K562 treated with DMSO at 1 percent for 12 hours (cell line): ENCODE measurements around the gene EMD. TPM values are rescaled to one million over a fixed set of nuclear protein-coding genes. Genes with fewer than 3 reads are reported as not detected.

Experiments used
- total RNA-seq: library from RNA; unstranded; fragments of 300-600 nt; gene quantifications from 2 replicates; pipeline ENCODE4 v1.2.3, GENCODE V29; 2022; ENCODE audit not compliant: insufficient read depth

EMD gene
- total RNA-seq: 91.1 and 109 TPM in 2 replicates

DNA sequence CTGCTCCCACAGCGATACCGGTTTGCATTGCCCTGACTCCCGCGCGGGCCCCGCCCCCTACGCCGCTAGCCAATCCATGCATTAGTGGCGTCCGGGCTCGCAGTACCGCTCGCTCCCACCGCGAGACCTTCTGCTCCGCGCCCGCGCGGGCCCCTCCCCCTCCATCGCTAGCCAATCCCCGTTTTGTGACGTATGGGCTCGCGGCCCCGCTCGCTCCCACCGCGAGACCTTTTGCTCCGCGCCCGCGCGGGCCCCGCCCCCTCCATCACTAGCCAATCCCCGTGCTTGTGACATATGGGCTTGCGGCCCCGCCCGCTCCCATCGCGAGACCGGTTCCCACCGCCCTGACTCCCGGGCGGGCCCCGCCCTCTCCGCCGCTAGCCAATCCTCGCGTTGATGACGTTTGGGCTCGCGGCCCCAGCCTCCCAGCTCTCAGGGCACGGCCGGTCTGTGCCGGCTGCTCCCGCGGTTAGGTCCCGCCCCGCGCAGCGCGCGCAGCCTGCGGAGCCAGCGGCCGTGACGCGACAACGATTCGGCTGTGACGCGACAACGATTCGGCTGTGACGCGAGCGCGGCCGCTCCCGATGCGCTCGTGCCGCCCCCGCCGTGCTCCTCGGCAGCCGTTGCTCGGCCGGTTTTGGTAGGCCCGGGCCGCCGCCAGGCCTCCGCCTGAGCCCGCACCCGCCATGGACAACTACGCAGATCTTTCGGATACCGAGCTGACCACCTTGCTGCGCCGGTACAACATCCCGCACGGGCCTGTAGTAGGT, at the start of gene EMD:
TSS of gene EMD (plus strand) at position 497 of the 770 bp plus-strand sequence. CDS start at position 687, 190 bp downstream.

DNA sequence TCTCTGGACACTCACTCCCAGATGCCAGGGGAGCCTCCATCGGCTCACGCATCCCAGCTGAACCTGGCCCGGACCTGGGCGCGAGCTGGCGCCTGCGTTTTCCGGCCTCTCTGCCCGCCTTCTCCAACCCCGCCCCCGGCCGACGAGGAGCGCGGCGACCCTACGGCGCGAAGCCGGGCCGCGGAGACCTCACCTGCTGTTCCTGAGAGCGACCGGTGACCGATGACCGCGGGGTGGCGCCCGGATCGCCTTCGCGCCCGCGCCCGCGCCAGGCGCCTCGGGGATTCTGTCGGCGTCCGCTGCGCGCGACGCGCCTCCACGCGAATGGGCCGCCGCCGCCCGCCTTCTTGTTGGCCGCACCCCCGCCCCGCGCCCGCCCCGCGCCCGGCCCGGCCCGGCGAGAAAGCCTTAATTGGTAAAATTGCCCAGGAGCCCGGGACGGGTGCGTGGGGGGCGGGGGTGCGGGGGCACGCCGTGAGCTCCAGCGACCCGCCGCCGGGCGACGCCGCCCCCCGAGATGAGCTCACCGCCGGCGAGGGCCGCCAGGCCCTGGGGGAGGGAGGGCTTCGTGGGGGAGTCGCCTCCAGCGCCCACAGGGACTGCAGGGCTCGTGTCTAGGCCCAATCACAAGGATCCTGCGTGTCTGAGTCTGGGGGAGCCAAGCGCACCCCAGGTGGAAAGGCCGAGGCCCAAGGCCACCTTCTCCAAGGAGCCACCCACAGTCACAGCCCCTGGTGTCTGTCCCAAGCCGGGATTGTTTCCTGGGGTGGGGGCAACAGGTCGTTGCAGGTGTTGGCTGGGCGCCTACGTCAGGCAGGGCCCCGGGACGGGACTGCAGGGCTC, 4.6 kb upstream of the EMD start, which contains the start of gene FLNA:
TSS of gene FLNA (minus strand) at position 322 of the 843 bp plus-strand sequence. CDS start 3,389 bp downstream, outside the sequence.

DNA sequence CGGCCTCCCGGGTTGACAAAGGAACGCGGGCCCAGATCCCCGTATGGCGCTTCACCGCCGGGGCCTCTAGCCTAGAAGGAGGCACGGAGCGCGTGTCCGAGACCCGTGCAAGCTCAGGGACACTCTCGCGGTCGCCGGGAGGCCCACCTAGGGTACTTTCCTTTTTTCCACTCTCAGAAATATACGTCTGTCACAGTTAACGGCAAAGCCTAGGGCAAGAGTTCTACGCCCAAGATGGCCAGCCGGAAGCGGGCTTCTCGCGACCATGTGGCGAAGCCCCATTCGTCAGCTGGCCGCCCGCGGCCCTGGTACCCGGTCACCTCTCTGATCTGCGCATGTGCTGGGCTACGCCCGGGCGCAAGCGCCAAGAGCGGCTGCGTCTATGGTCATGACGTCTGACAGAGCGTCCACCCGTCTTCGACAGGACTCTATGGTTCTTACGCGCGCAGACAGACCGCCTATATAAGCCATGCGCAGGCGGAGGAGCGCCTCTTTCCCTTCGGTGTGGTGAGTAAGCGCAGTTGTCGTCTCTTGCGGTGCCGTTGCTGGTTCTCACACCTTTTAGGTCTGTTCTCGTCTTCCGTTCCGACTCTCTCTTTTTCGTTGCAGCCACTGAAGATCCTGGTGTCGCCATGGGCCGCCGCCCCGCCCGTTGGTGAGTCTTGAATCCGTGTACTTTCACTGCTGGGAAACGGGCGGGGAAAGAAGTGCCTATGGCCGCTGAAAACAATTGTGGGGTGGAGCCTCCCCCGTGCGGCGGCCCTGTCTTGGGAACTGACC, 19.0 kb downstream of the EMD start, which contains the start of gene RPL10:
TSS of gene RPL10 (plus strand) at position 490 of the 780 bp plus-strand sequence. CDS start at position 633, 143 bp downstream.

DNA sequence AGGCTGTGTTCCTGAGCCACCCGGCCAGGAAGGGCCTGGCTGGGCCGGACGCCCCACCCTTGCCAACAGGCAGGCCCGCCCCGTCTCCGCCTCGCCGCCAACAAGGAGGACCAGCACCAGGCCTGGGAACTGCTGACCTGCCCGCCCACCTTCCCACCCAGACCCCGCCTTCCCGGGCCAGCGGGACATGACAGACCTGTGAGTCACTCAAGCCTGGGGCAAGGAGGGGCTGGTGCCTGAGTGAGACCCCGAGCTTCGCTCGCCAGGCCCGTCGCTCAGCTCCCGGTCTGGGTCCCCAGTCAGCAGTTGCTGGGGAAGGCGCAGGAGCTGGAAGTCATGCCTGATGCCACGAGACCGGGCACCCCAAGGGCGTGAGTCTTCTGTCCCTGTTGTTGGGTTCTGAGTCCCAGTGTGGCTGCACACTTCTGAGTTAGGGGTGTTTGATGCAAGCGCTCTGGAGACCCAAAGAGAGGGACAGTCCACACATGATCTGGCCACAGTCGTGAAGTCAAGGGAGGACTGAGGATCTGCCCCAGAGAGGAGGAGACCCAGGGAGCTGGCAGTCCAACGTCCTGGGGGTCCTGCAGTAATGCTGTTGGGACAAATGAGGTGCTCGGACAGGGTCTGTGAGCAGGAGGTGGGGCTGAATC, 30.3 kb downstream of the EMD start, which contains the start of gene DNASE1L1:
TSS of gene DNASE1L1 (minus strand) at position 33 of the 650 bp plus-strand sequence. CDS start 3,686 bp downstream, outside the sequence.

DNA sequence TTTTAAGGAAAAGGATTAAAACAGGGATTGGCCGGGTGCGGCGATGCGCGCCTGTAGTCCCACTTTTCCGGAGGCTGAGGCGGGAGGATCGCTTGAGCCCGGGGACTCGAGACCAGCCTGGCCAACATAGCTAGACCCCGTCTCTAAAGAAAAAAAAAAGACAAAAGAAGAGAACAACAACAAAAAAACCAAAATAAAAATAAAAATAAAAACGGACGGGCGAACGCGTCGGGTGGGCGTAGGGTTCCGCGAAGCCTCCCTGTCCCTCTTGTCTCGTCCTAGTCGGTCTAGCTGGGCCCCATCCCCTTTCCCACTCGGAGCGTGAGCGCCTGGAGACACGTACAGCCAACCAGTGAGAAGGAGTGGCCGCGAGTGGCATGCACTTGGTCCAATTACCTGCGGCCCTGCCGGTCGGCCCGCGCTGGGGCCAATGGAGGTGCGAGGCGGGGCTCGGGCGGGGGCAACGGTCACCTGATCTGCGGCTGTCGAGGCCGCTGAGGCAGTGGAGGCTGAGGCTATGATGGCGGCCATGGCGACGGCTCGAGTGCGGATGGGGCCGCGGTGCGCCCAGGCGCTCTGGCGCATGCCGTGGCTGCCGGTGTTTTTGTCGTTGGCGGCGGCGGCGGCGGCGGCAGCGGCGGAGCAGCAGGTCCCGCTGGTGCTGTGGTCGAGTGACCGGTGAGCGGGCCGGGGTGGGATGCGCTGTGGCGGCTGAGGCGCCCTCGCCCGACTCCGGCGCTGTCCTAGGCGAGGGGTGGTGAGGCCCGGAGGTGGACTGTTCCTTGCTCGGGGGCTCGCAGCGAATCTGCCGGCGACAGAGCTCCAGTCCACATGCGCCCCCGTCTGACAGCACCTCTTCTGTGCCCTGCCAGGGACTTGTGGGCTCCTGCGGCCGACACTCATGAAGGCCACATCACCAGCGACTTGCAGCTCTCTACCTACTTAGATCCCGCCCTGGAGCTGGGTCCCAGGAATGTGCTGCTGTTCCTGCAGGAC, 49.4 kb downstream of the EMD start, which contains the start of gene ATP6AP1:
TSS of gene ATP6AP1 (plus strand) at position 502 of the 996 bp plus-strand sequence. CDS start at position 518, 16 bp downstream.

Other genes starting within 250 kb of the EMD start
- not detected in 2 replicates for gene OPN1LW, start 235.1 kb upstream of the EMD start, total RNA-seq
- gene OPN1MW, start 196.7 kb upstream of the EMD start, total RNA-seq: not detected in 2 replicates
- not detected in 2 replicates for gene OPN1MW2, start 159.5 kb upstream of the EMD start, total RNA-seq
- not detected in 2 replicates for gene OPN1MW3, start 121.7 kb upstream of the EMD start, total RNA-seq
- gene TEX28, start 84.2 kb upstream of the EMD start, total RNA-seq: not detected in 2 replicates
- gene TKTL1, start 83.5 kb upstream of the EMD start, total RNA-seq: 2.1 and 2.4 TPM in 2 replicates
- gene FLNA, start 4.7 kb upstream of the EMD start, total RNA-seq: 341 and 418 TPM in 2 replicates
- 13,537 and 14,219 TPM in 2 replicates for gene RPL10, start 19.1 kb downstream of the EMD start, total RNA-seq
- 17.3 and 23.7 TPM in 2 replicates for gene DNASE1L1, start 30.0 kb downstream of the EMD start, total RNA-seq
- gene TAFAZZIN, start 32.2 kb downstream of the EMD start, total RNA-seq: 35.8 and 57.5 TPM in 2 replicates
- gene ATP6AP1, start 49.4 kb downstream of the EMD start, total RNA-seq: 160 and 217 TPM in 2 replicates
- 95.4 and 142 TPM in 2 replicates for gene GDI1, start 57.9 kb downstream of the EMD start, total RNA-seq
- 157 and 192 TPM in 2 replicates for gene FAM50A, start 64.8 kb downstream of the EMD start, total RNA-seq
- 4.0 and 16.9 TPM in 2 replicates for gene PLXNA3, start 79.0 kb downstream of the EMD start, total RNA-seq
- gene LAGE3, start 100.0 kb downstream of the EMD start, total RNA-seq: 161 and 296 TPM in 2 replicates
- gene UBL4A, start 107.3 kb downstream of the EMD start, total RNA-seq: 70.2 and 101 TPM in 2 replicates
- 31.6 and 46.3 TPM in 2 replicates for gene SLC10A3, start 111.3 kb downstream of the EMD start, total RNA-seq
- gene FAM3A, start 136.9 kb downstream of the EMD start, total RNA-seq: 90.5 and 100 TPM in 2 replicates
- gene G6PD, start 167.6 kb downstream of the EMD start, total RNA-seq: 131 and 186 TPM in 2 replicates
- 42.2 and 49.6 TPM in 2 replicates for gene IKBKG, start 168.3 kb downstream of the EMD start, total RNA-seq
- not detected in 2 replicates for gene CTAG1A, start 205.8 kb downstream of the EMD start, total RNA-seq
- gene CTAG1B, start 240.0 kb downstream of the EMD start, total RNA-seq: not detected in 2 replicates